ENCODE results near the gene MSX2.

The MSX2 gene

GRCh38 chr5:174719793-174720611, 4.4 kb upstream of the MSX2 start:
- DNase-seq = no peak

GRCh38 chr5:174720612-174721529, 3.5 kb upstream of the MSX2 start:
- no peak for DNase-seq

GRCh38 chr5:174721530-174722432, 2.6 kb upstream of the MSX2 start:
- DNase-seq = no peak

GRCh38 chr5:174722500-174722899, 1.9 kb upstream of the MSX2 start:
- no peak for DNase-seq

- no peak for DNase-seq
Observed at GRCh38 chr5:174723315-174723978, 935 bp upstream of the MSX2 start.

GRCh38 chr5:174723979-174724483, 351 bp upstream of the MSX2 start:
- DNase-seq = no peak

- no peak for DNase-seq
Observed at GRCh38 chr5:174725261-174725990, 1.0 kb downstream of the MSX2 start.

GRCh38 chr5:174725991-174726601, 1.7 kb downstream of the MSX2 start:
- DNase-seq = no peak

- DNase-seq = no peak
Observed at GRCh38 chr5:174726916-174727793, 2.8 kb downstream of the MSX2 start.

- DNase-seq = no peak
Observed at GRCh38 chr5:174727794-174728680, 3.7 kb downstream of the MSX2 start.

- no peak for DNase-seq
Observed at GRCh38 chr5:174729075-174729680, 4.8 kb downstream of the MSX2 start.

- DNase-seq = no peak
Observed at GRCh38 chr5:174731214-174732035, 7.0 kb downstream of the MSX2 start.

- DNase-seq = no peak
Observed at GRCh38 chr5:174732036-174733020, 7.9 kb downstream of the MSX2 start.

- no peak for DNase-seq
Observed at GRCh38 chr5:174733091-174733690, 8.8 kb downstream of the MSX2 start.

- DNase-seq = no peak
Observed at GRCh38 chr5:174733836-174734235, 9.5 kb downstream of the MSX2 start.
